ENCODE results near the gene FUT2. TPM values are rescaled to one million over a fixed set of nuclear protein-coding genes. Genes with fewer than 3 reads are reported as not detected.

FUT2 gene
- total and polyA plus RNA-seq, 2 of the 13 experiments (the other 11 are each of a cell fraction or from before 2014, with no cell fraction given): 0.07 TPM; not detected in 1

DNA sequence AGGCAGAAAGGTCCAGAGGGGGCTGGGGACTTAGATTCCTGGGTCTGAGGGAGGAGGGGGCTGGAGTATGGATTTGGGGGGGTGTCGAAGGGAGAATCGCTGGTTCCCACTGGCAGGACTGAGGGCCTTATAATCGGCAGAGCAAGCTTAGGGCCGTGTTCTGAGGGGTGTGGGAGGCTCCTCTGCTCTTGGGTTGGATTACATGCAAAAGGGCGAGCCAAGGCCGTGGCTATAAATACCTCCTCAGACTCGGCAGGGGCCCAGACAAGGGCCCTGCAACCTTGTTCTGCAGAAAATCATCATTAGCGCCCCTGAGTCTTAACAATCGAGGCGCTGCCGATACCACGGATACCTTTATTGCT, 24.5 kb downstream of the FUT2 start (continued):
- TF ChIP-seq, protein P1, sequence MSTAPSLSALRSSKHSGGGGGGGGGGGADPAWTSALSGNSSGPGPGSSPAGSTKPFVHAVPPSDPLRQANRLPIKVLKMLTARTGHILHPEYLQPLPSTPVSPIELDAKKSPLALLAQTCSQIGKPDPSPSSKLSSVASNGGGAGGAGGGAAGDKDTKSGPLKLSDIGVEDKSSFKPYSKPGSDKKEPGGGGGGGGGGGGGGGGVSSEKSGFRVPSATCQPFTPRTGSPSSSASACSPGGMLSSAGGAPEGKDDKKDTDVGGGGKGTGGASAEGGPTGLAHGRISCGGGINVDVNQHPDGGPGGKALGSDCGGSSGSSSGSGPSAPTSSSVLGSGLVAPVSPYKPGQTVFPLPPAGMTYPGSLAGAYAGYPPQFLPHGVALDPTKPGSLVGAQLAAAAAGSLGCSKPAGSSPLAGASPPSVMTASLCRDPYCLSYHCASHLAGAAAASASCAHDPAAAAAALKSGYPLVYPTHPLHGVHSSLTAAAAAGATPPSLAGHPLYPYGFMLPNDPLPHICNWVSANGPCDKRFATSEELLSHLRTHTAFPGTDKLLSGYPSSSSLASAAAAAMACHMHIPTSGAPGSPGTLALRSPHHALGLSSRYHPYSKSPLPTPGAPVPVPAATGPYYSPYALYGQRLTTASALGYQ (CRISPR knock-in tag; IDR thresholded peaks at IDR 0.05): no peak
- TF ChIP-seq ZNF331 (CRISPR knock-in tag; IDR thresholded peaks at IDR 0.05) (no peak), ZNF20 (CRISPR knock-in tag; IDR thresholded peaks at IDR 0.05) (no peak), SPEN (CRISPR knock-in tag; IDR thresholded peaks at IDR 0.05; ENCODE audit: low read depth) (no peak), ZNF274 (CRISPR knock-in tag; IDR thresholded peaks at IDR 0.05) (no peak), KDM5A (IDR thresholded peaks at IDR 0.05; ENCODE audit: borderline replicate concordance, low read length) (no peak), POLR2AphosphoS5 (IDR thresholded peaks at IDR 0.05; ENCODE audit: low read depth, low read length) (no peak), MAZ (IDR thresholded peaks at IDR 0.05; ENCODE audit: borderline replicate concordance, low read depth, low read length) (no peak), MAZ (CRISPR knock-in tag; IDR thresholded peaks at IDR 0.05; ENCODE audit: low read depth) (0 out of 2 replicates have a peak, but pooled peaks have one; percentile 57), HMGXB4 (CRISPR knock-in tag; IDR thresholded peaks at IDR 0.05; ENCODE audit: borderline replicate concordance in 1 of 2, low read depth in 1 of 2) (peak in 1 of 2 experiments; percentile 3; a peak in 1 of 4 replicates), SOX13 (IDR thresholded peaks at IDR 0.05) (no peak), SOX13 (CRISPR knock-in tag; conservative IDR thresholded peaks at IDR 0.05 in 1 of 2, IDR thresholded peaks at IDR 0.05 in 1 of 2) (no peak)
- TF ChIP-seq, protein P2, sequence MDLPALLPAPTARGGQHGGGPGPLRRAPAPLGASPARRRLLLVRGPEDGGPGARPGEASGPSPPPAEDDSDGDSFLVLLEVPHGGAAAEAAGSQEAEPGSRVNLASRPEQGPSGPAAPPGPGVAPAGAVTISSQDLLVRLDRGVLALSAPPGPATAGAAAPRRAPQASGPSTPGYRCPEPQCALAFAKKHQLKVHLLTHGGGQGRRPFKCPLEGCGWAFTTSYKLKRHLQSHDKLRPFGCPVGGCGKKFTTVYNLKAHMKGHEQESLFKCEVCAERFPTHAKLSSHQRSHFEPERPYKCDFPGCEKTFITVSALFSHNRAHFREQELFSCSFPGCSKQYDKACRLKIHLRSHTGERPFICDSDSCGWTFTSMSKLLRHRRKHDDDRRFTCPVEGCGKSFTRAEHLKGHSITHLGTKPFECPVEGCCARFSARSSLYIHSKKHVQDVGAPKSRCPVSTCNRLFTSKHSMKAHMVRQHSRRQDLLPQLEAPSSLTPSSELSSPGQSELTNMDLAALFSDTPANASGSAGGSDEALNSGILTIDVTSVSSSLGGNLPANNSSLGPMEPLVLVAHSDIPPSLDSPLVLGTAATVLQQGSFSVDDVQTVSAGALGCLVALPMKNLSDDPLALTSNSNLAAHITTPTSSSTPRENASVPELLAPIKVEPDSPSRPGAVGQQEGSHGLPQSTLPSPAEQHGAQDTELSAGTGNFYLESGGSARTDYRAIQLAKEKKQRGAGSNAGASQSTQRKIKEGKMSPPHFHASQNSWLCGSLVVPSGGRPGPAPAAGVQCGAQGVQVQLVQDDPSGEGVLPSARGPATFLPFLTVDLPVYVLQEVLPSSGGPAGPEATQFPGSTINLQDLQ (CRISPR knock-in tag; IDR thresholded peaks at IDR 0.05): no peak
- TF ChIP-seq, protein P3, sequence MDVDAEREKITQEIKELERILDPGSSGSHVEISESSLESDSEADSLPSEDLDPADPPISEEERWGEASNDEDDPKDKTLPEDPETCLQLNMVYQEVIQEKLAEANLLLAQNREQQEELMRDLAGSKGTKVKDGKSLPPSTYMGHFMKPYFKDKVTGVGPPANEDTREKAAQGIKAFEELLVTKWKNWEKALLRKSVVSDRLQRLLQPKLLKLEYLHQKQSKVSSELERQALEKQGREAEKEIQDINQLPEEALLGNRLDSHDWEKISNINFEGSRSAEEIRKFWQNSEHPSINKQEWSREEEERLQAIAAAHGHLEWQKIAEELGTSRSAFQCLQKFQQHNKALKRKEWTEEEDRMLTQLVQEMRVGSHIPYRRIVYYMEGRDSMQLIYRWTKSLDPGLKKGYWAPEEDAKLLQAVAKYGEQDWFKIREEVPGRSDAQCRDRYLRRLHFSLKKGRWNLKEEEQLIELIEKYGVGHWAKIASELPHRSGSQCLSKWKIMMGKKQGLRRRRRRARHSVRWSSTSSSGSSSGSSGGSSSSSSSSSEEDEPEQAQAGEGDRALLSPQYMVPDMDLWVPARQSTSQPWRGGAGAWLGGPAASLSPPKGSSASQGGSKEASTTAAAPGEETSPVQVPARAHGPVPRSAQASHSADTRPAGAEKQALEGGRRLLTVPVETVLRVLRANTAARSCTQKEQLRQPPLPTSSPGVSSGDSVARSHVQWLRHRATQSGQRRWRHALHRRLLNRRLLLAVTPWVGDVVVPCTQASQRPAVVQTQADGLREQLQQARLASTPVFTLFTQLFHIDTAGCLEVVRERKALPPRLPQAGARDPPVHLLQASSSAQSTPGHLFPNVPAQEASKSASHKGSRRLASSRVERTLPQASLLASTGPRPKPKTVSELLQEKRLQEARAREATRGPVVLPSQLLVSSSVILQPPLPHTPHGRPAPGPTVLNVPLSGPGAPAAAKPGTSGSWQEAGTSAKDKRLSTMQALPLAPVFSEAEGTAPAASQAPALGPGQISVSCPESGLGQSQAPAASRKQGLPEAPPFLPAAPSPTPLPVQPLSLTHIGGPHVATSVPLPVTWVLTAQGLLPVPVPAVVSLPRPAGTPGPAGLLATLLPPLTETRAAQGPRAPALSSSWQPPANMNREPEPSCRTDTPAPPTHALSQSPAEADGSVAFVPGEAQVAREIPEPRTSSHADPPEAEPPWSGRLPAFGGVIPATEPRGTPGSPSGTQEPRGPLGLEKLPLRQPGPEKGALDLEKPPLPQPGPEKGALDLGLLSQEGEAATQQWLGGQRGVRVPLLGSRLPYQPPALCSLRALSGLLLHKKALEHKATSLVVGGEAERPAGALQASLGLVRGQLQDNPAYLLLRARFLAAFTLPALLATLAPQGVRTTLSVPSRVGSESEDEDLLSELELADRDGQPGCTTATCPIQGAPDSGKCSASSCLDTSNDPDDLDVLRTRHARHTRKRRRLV (CRISPR knock-in tag; IDR thresholded peaks at IDR 0.05): 0 out of 2 replicates have a peak, but pooled peaks have one; percentile 13
- TF ChIP-seq, protein P4, sequence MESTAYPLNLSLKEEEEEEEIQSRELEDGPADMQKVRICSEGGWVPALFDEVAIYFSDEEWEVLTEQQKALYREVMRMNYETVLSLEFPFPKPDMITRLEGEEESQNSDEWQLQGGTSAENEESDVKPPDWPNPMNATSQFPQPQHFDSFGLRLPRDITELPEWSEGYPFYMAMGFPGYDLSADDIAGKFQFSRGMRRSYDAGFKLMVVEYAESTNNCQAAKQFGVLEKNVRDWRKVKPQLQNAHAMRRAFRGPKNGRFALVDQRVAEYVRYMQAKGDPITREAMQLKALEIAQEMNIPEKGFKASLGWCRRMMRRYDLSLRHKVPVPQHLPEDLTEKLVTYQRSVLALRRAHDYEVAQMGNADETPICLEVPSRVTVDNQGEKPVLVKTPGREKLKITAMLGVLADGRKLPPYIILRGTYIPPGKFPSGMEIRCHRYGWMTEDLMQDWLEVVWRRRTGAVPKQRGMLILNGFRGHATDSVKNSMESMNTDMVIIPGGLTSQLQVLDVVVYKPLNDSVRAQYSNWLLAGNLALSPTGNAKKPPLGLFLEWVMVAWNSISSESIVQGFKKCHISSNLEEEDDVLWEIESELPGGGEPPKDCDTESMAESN (CRISPR knock-in tag; conservative IDR thresholded peaks at IDR 0.05): 0 out of 2 replicates have a peak, but pooled peaks have one; percentile 2
